EL (cell line): ENCODE measurements around the gene PHF21B.

Experiments
- DNase-seq: peaks from one replicate; pipeline ENCODE4 v3.0.0-alpha.2; 2016

PHF21B gene

GRCh38 chr22:45010532-45010900 lies 711 bp upstream of the PHF21B start:
- no peak for DNase-seq

- DNase-seq = peak; percentile 10
Observed at GRCh38 chr22:45008751-45009605, 827 bp downstream of the PHF21B start.

- peak; percentile 15 for DNase-seq
Observed at GRCh38 chr22:45008186-45008681, 1.6 kb downstream of the PHF21B start.

GRCh38 chr22:45007391-45008185 lies 2.2 kb downstream of the PHF21B start:
- DNase-seq = peak; percentile 7

GRCh38 chr22:45006964-45007390 lies 2.8 kb downstream of the PHF21B start:
- no peak for DNase-seq

- DNase-seq = no peak
Observed at GRCh38 chr22:45006111-45006963, 3.5 kb downstream of the PHF21B start.

GRCh38 chr22:45001653-45002052 lies 8.2 kb downstream of the PHF21B start:
- DNase-seq = no peak

- no peak for DNase-seq
Observed at GRCh38 chr22:45000330-45000729, 9.5 kb downstream of the PHF21B start.

- DNase-seq = no peak
Observed at GRCh38 chr22:44999687-45000086, 10.1 kb downstream of the PHF21B start.

- DNase-seq = no peak
Observed at GRCh38 chr22:44999231-44999630, 10.6 kb downstream of the PHF21B start.

GRCh38 chr22:44998296-44998695 lies 11.5 kb downstream of the PHF21B start:
- no peak for DNase-seq

GRCh38 chr22:44997060-44997459 lies 12.7 kb downstream of the PHF21B start:
- no peak for DNase-seq

- DNase-seq = no peak
Observed at GRCh38 chr22:44996648-44997047, 13.2 kb downstream of the PHF21B start.

- no peak for DNase-seq
Observed at GRCh38 chr22:44996120-44996519, 13.7 kb downstream of the PHF21B start.

GRCh38 chr22:44995715-44996114 lies 14.1 kb downstream of the PHF21B start:
- no peak for DNase-seq

GRCh38 chr22:44995105-44995514 lies 14.7 kb downstream of the PHF21B start:
- DNase-seq = no peak

GRCh38 chr22:44994399-44995104 lies 15.3 kb downstream of the PHF21B start:
- DNase-seq = no peak

- no peak for DNase-seq
Observed at GRCh38 chr22:44992166-44992565, 17.6 kb downstream of the PHF21B start.

GRCh38 chr22:44991218-44991617 lies 18.6 kb downstream of the PHF21B start:
- no peak for DNase-seq

GRCh38 chr22:44990810-44991209 lies 19.0 kb downstream of the PHF21B start:
- no peak for DNase-seq

GRCh38 chr22:44990328-44990727 lies 19.5 kb downstream of the PHF21B start:
- no peak for DNase-seq

GRCh38 chr22:44988671-44989070 lies 21.1 kb downstream of the PHF21B start:
- DNase-seq = no peak
